Cardiac muscle cell (in vitro differentiated cells and primary cell): Measurements from ENCODE around the gene CGB5. TPM values are rescaled to one million over a fixed set of nuclear protein-coding genes. Genes with fewer than 3 reads are reported as not detected.
"Not testable (repeated sequence)": the region's sequence is repeated elsewhere in the genome, so short reads cannot be mapped to it uniquely, and the experiment has no call there.

Experiments used
- DNase-seq, 2 donors: peaks; one replicate each; pipeline versions ENCODE4 v3.0.0 to v3.0.0-alpha.2; 2010 to 2017; ENCODE audit warnings: low read depth in 1 of 2, low spot score in 1 of 2
- H3K27ac ChIP-seq: fragments of 200-600 bp; sonication (generic); 2 replicates; pipeline ENCODE4 v1.5.1; 2016
- H3K27me3 ChIP-seq: fragments of 200-600 bp; sonication (generic); 2 replicates; pipeline ENCODE4 v1.6.0; 2016; ENCODE audit warnings: control low read depth
- H3K36me3 ChIP-seq: fragments of 200-600 bp; sonication (generic); 2 replicates; pipeline ENCODE4 v1.5.1; 2016; ENCODE audit warnings: control low read depth
- H3K4me1 ChIP-seq: fragments of 200-600 bp; sonication (generic); 2 replicates; pipeline ENCODE4 v1.8.1; 2017; ENCODE audit warnings: low read depth, mild to moderate bottlenecking, mixed run types
- H3K4me3 ChIP-seq: fragments of 200-600 bp; sonication (generic); 2 replicates; pipeline ENCODE4 v1.5.1; 2016; ENCODE audit warnings: mild to moderate bottlenecking
- H3K9me3 ChIP-seq: fragments of 200-600 bp; sonication (generic); 2 replicates; pipeline ENCODE4 v1.5.1; 2017; ENCODE audit warnings: low read depth, mild to moderate bottlenecking, control low read depth
- CTCF ChIP-seq: IDR thresholded peaks from 2 replicates; pipeline ENCODE4 v1.5.1; 2012; ENCODE audit warnings: low read depth, mild to moderate bottlenecking, low read length
- polyA plus RNA-seq: library from polyadenylated mRNA; unstranded; fragments of >200 nt; fragmentation: Nextera tagmentation; extraction: Ambion mirVana; gene quantifications from 2 replicates; pipeline ENCODE4 v1.2.1, GENCODE V29; 2016
- total RNA-seq: library from RNA; depleted of rRNA; stranded (reverse); fragments of >200 nt; gene quantifications from 2 replicates; pipeline ENCODE4 v1.2.3, GENCODE V29; 2016

Gene CGB5
- total and polyA plus RNA-seq, 2 experiments from 2014 or later = not detected

GRCh38 chr19:49031642-49032301 lies 11.9 kb upstream of the CGB5 start, which contains the start of gene CGB2:
CGB2 (plus strand) TSS chr19:49031890; CDS start chr19:49032096, 206 bp downstream.
- DNase-seq, H3K36me3 ChIP-seq, H3K4me1 ChIP-seq, H3K4me3 ChIP-seq, H3K27me3 ChIP-seq, H3K27ac ChIP-seq, H3K9me3 ChIP-seq: not testable (repeated sequence)
- TF ChIP-seq CTCF = peak; percentile 33

GRCh38 chr19:49036815-49037214 lies 6.8 kb upstream of the CGB5 start, which contains the start of gene CGB1:
CGB1 (minus strand) TSS chr19:49036895; CDS start chr19:49036711, 184 bp downstream.
- not testable (repeated sequence) for H3K4me3 ChIP-seq, H3K27ac ChIP-seq, H3K9me3 ChIP-seq, H3K4me1 ChIP-seq, H3K27me3 ChIP-seq, H3K36me3 ChIP-seq
- peak; percentile 28 for TF ChIP-seq CTCF
- DNase-seq = peak in 1 of 2 donors; percentile 23

GRCh38 chr19:49038111-49038510 lies 5.5 kb upstream of the CGB5 start:
- H3K27me3 ChIP-seq, H3K4me1 ChIP-seq, H3K9me3 ChIP-seq, H3K4me3 ChIP-seq, H3K36me3 ChIP-seq, DNase-seq, H3K27ac ChIP-seq: not testable (repeated sequence)

- not testable (repeated sequence) for H3K36me3 ChIP-seq, H3K27me3 ChIP-seq, H3K27ac ChIP-seq, DNase-seq, H3K4me3 ChIP-seq, H3K9me3 ChIP-seq, H3K4me1 ChIP-seq
Observed at GRCh38 chr19:49038557-49039276, 4.9 kb upstream of the CGB5 start.

GRCh38 chr19:49039736-49040135 lies 3.9 kb upstream of the CGB5 start:
- H3K27ac ChIP-seq, H3K4me3 ChIP-seq, H3K4me1 ChIP-seq, DNase-seq, H3K9me3 ChIP-seq, H3K27me3 ChIP-seq, H3K36me3 ChIP-seq: not testable (repeated sequence)

- Histone ChIP-seq H3K4me3 (no peak overlapping the region), H3K4me1 (no peaks in the 10 kb centered on the region), H3K27me3 (no peaks in the 10 kb centered on the region), H3K27ac (no peak overlapping the region), H3K9me3 (no peaks in the 10 kb centered on the region), H3K36me3 (no peaks in the 10 kb centered on the region)
- no peak for DNase-seq
- TF ChIP-seq CTCF = no peak
Observed at GRCh38 chr19:49042177-49042576, 1.5 kb upstream of the CGB5 start.

- not testable (repeated sequence) for H3K27ac ChIP-seq, H3K9me3 ChIP-seq, DNase-seq, H3K27me3 ChIP-seq, H3K36me3 ChIP-seq, H3K4me1 ChIP-seq, H3K4me3 ChIP-seq
Observed at GRCh38 chr19:49042666-49043065, 982 bp upstream of the CGB5 start.

- not testable (repeated sequence) for H3K27me3 ChIP-seq, H3K4me1 ChIP-seq, H3K4me3 ChIP-seq, H3K9me3 ChIP-seq, DNase-seq, H3K36me3 ChIP-seq, H3K27ac ChIP-seq
Observed at GRCh38 chr19:49049011-49049410, 5.4 kb downstream of the CGB5 start, which contains the start of gene CGB8. CGB8 (minus strand) TSS chr19:49049111; CDS start chr19:49048739, 372 bp downstream.

- H3K4me1 ChIP-seq, H3K27me3 ChIP-seq, H3K27ac ChIP-seq, H3K9me3 ChIP-seq, DNase-seq, H3K36me3 ChIP-seq, H3K4me3 ChIP-seq: not testable (repeated sequence)
Observed at GRCh38 chr19:49049834-49050233, 6.2 kb downstream of the CGB5 start.

GRCh38 chr19:49050376-49051033 lies 6.9 kb downstream of the CGB5 start:
- not testable (repeated sequence) for H3K27me3 ChIP-seq, H3K9me3 ChIP-seq, H3K36me3 ChIP-seq, H3K4me3 ChIP-seq, H3K27ac ChIP-seq, H3K4me1 ChIP-seq
- peak in 1 of 2 donors; percentile 20 for DNase-seq
